Measurements from ENCODE around the gene TMEM132D. TPM values are rescaled to one million over a fixed set of nuclear protein-coding genes. Genes with fewer than 3 reads are reported as not detected.
A peak's percentile ranks its signal among the peaks of the same experiment; 100 is the strongest.
"Not testable (repeated sequence)": the region's sequence is repeated elsewhere in the genome, so short reads cannot be mapped to it uniquely, and the experiment has no call there.

The TMEM132D gene
- total RNA-seq, 2 donors from 2014 or later = not detected

DNA sequence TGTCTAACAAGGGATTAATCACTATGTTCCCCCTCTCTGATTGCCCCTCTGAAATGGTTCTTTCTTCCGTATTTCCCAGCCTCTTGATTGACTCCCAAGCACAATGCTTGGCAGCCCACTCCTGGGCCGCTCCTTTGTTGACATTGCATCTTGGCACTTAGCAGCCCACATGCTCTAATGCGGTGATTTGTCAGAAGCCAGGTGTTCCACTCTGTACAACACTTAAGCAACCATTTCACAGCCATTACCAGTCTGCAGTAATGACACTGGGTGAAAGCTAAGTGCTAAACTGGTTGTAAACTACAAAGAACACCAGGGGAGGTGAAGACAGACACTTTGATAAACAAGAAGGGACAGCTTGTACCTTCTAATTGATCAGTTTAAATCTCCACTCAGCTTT, 353.5 kb downstream of the TMEM132D start:
- no peak overlapping the region for H3K4me3 Mint-ChIP-seq
- peaks cover 5 to 23% of the 10 kb centered on the region in 2 donors for H3K27me3 Mint-ChIP-seq
- H3K9me3 Mint-ChIP-seq = peaks cover 14% of the 10 kb centered on the region
- DNase-seq (ENCODE audit: low spot score) = no peak
- H3K27ac Mint-ChIP-seq = no peak overlapping the region
- ATAC-seq = no peak
- peaks cover 0 to 5% of the 10 kb centered on the region in 2 donors for H3K4me1 Mint-ChIP-seq (ENCODE audit: low read depth in 2 of 2)
- H3K36me3 Mint-ChIP-seq = peaks cover 27% of the 10 kb centered on the region

DNA sequence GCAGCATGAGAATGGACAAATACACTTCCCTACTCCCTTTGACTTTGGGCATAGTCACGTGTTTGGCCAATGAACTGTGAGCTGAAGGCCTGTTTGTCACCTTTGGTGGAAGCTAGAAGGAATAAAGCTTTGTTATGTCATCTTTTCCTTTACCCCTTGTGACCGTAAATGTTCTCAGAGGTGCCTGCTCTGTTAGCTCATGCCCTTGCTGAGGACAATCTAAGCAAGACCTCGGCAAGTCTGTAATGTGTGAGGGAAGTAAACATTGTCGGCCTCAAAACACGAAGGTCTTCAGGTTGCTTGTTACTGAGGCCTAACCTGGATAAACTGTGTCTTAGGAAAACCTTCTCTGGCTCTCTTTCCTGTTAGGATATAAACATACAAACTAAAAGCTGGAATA, 354.2 kb downstream of the TMEM132D start:
- ATAC-seq (no peak), DNase-seq (ENCODE audit: low spot score) (no peak)
- H3K27ac Mint-ChIP-seq = no peak overlapping the region
- peaks cover 27% of the 10 kb centered on the region for H3K36me3 Mint-ChIP-seq
- H3K4me3 Mint-ChIP-seq = no peak overlapping the region
- peaks cover 0 to 5% of the 10 kb centered on the region in 2 donors for H3K4me1 Mint-ChIP-seq (ENCODE audit: low read depth in 2 of 2)
- peaks cover 5 to 23% of the 10 kb centered on the region in 2 donors for H3K27me3 Mint-ChIP-seq
- peaks cover 14% of the 10 kb centered on the region for H3K9me3 Mint-ChIP-seq

DNA sequence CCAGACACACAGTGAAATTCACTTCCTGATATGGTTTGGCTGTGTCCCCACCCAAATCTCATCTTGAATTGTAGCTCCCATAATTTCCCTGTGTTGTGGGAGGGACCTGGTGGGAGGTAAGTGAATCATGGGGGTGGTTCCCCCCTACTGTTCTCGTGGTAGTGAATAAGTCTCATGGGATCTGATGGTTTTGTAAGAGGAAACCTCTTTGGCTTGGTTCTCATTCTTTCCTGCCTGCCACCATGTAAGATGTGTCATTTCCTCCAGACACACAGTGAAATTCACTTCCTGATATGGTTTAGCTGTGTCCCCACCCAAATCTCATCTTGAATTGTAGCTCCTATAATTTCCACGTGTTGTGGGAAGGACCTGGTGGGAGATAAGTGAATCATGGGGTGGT, 354.8 kb downstream of the TMEM132D start:
- H3K27me3 Mint-ChIP-seq = peaks cover 2 to 20% of the 10 kb centered on the region in 2 donors
- not testable (repeated sequence) for DNase-seq (ENCODE audit: low spot score); H3K27ac Mint-ChIP-seq; H3K4me1 Mint-ChIP-seq (ENCODE audit: low read depth in 2 of 2); H3K4me3 Mint-ChIP-seq; ATAC-seq
- peaks cover 14% of the 10 kb centered on the region for H3K9me3 Mint-ChIP-seq
- H3K36me3 Mint-ChIP-seq = peaks cover 25% of the 10 kb centered on the region

DNA sequence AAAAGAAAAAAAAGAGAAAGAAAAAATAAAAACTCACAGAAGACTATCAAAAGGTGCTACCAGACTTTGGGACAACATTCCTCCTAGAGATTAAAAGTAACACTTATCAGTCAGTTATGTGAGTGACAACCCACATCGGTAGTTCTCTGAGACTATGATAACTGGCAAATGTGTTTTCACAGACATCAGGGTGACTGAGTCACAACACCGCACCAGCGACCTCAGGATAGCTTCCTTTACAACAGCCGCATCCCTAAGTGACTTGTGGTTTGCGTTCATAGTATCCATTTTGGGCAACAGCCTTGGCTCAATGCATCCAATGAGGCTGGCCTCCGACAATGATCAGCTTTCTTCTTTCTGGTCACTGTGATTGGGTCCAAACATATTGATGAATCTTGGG, 359.1 kb downstream of the TMEM132D start:
- peaks cover 2 to 8% of the 10 kb centered on the region in 2 donors for H3K27me3 Mint-ChIP-seq
- peaks cover 8% of the 10 kb centered on the region for H3K9me3 Mint-ChIP-seq
- H3K36me3 Mint-ChIP-seq = peaks cover 15% of the 10 kb centered on the region
- DNase-seq (ENCODE audit: low spot score) (no peak), ATAC-seq (no peak)
- H3K4me1 Mint-ChIP-seq (ENCODE audit: low read depth in 2 of 2) = peaks cover 0 to 5% of the 10 kb centered on the region in 2 donors
- no peak overlapping the region for H3K4me3 Mint-ChIP-seq
- no peak overlapping the region for H3K27ac Mint-ChIP-seq

DNA sequence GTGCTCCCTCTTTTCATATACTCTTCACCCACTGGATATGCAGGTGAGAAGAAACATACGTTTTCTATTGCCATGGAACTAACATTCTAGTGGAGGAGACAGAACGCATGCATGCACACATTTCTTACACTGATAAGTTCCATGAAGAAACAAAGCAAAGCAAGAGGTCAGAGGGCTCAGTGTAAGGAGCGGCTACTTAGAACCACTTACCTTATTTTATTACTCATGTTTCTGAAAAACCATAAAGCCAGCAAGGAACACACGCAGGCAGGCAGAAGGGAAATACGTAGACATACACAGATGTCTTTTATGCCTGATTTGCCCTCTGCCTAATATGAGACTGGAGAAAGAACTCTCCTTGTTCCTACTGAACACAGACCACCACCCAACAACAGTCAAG, 362.9 kb downstream of the TMEM132D start:
- Mint-ChIP-seq H3K27ac (no peak overlapping the region), H3K4me1 (ENCODE audit: low read depth in 2 of 2) (no peaks in the 10 kb centered on the region), H3K27me3 (peaks cover 2 to 8% of the 10 kb centered on the region in 2 donors), H3K4me3 (no peak overlapping the region), H3K36me3 (no peaks in the 10 kb centered on the region), H3K9me3 (no peaks in the 10 kb centered on the region)
- ATAC-seq (no peak), DNase-seq (ENCODE audit: low spot score) (no peak)

DNA sequence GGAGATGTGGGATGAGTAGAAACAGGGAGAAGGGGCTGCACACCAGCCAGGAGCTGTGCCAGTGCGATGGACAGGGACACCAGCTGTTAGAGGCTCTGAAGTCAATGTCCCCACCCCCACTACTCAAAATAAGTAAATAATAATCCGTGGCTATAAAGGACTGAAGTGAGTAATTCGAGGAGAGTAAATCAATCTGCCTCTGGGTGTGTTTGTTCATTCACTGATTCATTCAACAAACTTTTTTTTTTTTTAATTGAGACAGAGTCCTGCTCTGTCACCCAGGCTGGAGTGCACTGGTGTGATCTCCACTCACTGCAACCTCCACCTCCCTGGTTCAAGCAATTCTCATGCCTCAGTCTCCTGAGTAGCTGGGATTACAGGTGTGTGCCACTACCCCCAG, 363.6 kb downstream of the TMEM132D start:
- Mint-ChIP-seq H3K4me1 (ENCODE audit: low read depth in 2 of 2) (no peaks in the 10 kb centered on the region), H3K27ac (no peak overlapping the region), H3K36me3 (no peaks in the 10 kb centered on the region), H3K9me3 (no peaks in the 10 kb centered on the region), H3K4me3 (no peak overlapping the region), H3K27me3 (peaks cover 2 to 14% of the 10 kb centered on the region in 2 donors)
- DNase-seq (ENCODE audit: low spot score) (no peak), ATAC-seq (no peak)

DNA sequence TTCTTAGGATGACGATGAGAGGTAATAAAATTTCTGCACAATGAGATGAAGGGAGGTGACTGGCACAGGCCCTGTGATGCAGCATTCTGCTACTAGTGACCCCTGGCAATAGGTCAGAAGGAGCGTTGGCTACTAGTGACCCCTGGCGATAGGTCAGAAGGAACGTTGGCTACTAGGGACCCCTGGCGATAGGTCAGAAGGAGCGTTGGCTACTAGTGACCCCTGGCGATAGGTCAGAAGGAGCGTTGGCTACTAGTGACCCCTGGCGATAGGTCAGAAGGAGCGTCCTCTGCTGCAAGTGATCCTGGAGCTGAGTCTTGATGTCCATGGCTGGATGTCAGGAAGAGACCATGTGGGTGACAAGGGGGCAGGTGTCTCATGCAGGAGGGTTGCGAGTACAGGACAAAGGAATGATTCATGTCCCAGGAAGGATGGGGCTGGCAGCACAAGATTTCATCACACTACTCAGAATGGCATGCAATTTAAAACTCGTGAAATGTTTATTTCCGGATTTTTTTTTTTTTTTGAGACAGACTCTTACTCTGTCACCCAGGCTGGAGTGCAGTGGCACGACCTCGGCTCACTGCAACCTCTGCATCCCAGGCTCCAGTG, 365.0 kb downstream of the TMEM132D start:
- H3K27me3 Mint-ChIP-seq = peaks cover 2 to 20% of the 10 kb centered on the region in 2 donors
- not testable (repeated sequence) for H3K36me3 Mint-ChIP-seq
- ATAC-seq = peak in 1 of 2 donors; percentile 56

DNA sequence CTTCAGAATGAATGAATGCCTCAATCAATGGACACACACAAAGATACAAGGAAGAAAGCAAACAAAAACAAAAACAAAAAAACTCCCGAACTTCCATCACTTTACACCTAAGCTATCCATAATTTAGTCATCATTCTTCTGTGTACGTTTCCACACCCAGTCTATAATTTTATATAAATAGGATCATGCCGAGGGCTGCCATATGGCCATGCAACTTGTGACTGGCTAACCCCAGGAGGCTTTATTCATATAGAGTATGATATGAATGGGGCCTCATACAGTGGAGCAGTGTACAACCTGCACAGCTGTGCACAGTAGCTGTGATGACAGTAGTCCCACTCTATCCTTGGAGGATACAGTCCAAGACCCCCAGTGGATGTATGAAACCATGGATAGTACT, 365.7 kb downstream of the TMEM132D start:
- no peak overlapping the region for H3K4me3 Mint-ChIP-seq
- H3K9me3 Mint-ChIP-seq = no peaks in the 10 kb centered on the region
- H3K4me1 Mint-ChIP-seq (ENCODE audit: low read depth in 2 of 2) = no peaks in the 10 kb centered on the region
- no peaks in the 10 kb centered on the region for H3K36me3 Mint-ChIP-seq
- H3K27me3 Mint-ChIP-seq = peaks cover 2 to 19% of the 10 kb centered on the region in 2 donors
- ATAC-seq = no peak
- no peak for DNase-seq (ENCODE audit: low spot score)
- no peak overlapping the region for H3K27ac Mint-ChIP-seq

More for the DNA sequence above, 365.0 kb downstream of the TMEM132D start:
- H3K4me1 Mint-ChIP-seq (ENCODE audit: low read depth in 2 of 2); DNase-seq (ENCODE audit: low spot score); H3K27ac Mint-ChIP-seq; H3K4me3 Mint-ChIP-seq; H3K9me3 Mint-ChIP-seq: not testable (repeated sequence)

DNA sequence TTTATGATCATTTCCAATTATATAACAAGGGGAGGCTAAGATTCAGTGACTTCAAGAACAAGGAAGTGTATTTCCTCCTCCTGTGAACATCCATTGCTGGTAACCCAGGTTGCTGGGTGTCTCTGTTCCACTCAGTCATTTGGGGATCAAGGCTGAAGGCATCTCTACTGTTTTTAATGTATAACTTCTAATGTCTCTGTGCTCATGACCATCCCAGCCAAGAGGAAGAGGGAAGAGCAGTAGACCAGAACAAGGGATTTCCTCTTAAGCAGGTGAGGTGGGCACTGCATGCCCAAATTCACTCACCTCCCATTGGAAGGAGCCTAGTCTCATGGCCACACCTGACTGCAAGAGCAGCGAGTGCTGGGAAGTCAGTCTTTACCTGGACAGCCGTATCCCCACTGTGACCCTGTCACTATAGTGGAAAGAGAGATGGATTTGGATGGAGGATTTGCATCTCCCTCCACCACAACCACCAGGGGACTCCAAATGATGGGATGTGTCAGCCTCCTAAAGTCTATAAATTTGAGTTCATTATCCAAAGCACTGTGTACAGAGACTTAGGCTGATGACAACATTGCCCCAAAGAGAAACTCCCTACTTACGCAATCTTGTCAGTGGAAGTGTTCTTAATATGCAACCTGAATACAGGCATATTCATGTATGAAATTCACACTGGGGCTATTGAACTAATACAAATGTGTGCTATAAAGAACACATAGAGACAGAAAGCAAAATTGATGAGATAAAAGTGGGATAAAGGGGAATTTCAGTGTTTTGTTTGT, 368.7 kb downstream of the TMEM132D start:
- Mint-ChIP-seq H3K27me3 (peaks cover 4 to 20% of the 10 kb centered on the region in 2 donors), H3K4me1 (ENCODE audit: low read depth in 2 of 2) (peaks cover 0 to 3% of the 10 kb centered on the region in 2 donors), H3K9me3 (no peaks in the 10 kb centered on the region), H3K27ac (no peak overlapping the region), H3K36me3 (no peaks in the 10 kb centered on the region), H3K4me3 (no peak overlapping the region)
- ATAC-seq (no peak), DNase-seq (ENCODE audit: low spot score) (no peak)

DNA sequence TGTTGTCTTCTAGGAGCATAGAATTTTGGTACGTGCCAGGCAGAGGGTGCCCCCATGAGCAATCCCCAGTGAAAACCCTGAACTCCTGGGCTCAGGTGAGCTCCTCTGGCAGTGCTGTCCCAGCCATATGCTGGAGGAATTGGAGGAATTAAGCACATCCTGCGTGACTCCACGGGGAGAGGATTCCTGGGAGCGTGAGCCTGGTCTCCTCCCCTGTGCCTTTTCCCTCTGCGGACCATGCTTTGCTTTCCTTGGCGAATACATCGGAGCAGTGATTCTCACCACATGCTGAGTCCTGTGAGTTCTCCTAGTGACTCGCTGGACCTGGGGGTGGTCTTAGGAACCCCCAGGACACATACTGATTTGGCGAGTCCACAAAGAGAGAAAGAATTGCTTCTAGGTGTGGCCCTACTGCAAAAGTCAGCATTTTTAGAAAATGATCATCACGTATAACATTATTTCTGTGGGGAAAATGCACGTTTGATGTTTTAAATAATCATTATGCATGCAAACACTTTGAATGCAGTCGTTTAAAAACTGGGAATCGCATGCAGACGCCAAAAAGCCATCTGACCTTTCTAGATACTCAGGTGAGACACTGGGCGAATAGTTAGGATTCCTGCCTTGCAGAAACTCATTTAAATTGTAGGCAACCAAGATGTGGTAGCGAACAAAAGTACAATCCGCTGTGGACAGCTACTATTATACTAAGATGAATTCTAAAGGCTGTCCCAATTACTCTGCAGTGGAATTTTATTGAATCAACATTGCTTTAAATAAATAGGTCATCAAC, 370.9 kb downstream of the TMEM132D start:
- Mint-ChIP-seq H3K4me3 (no peak overlapping the region), H3K27ac (no peak overlapping the region), H3K9me3 (no peaks in the 10 kb centered on the region), H3K4me1 (ENCODE audit: low read depth in 2 of 2) (peaks cover 0 to 3% of the 10 kb centered on the region in 2 donors), H3K36me3 (no peaks in the 10 kb centered on the region), H3K27me3 (peaks cover 4 to 26% of the 10 kb centered on the region in 2 donors)
- DNase-seq (ENCODE audit: low spot score) (no peak), ATAC-seq (no peak)

DNA sequence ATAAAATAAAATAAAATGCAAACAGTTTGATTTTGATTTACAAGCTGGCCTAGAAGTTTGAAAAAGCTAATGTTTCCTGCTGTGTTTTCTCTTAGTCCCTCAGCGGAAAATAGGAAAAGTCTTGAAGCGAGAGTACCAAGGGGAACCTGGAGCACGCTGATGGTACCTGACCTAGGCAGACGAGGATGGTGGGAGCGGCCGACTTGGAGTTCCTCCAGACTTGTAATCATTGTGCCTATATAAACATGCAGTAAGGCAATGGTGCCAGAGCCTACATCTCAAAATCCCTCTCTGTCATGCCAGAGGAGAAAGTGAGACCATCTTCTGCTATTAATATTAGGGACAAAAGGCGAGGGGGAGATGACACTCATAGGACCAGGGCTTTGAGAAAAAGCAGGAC, 371.7 kb downstream of the TMEM132D start:
- no peak for ATAC-seq

DNA sequence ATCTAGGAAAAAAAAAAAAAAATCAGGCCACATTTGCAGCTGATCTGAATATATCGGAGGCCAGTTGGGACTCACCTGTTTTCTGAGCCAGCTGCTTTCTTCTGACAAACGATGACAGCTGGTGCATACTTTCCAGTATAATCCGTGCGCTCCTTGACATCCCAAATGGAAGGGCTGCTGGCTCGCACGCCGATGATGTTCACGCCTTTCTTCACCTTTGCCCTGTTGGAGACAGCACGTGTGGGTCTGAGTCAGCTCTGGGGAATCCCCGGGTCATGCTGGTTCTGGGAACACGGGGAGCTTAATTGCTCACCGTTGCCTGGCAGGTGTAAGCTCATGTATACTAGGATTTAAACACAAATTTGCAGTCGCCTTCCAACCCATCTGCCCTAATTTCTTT, 372.8 kb downstream of the TMEM132D start:
- Mint-ChIP-seq H3K4me1 (ENCODE audit: low read depth in 2 of 2) (peaks cover 0 to 3% of the 10 kb centered on the region in 2 donors), H3K4me3 (no peak overlapping the region), H3K9me3 (no peaks in the 10 kb centered on the region), H3K27ac (no peak overlapping the region), H3K27me3 (peaks cover 4 to 26% of the 10 kb centered on the region in 2 donors), H3K36me3 (no peaks in the 10 kb centered on the region)
- ATAC-seq = no peak
- DNase-seq (ENCODE audit: low spot score) = no peak

More for the DNA sequence above, 371.7 kb downstream of the TMEM132D start:
- peaks cover 4 to 26% of the 10 kb centered on the region in 2 donors for H3K27me3 Mint-ChIP-seq
- H3K9me3 Mint-ChIP-seq = no peaks in the 10 kb centered on the region
- no peak overlapping the region for H3K4me3 Mint-ChIP-seq
- peaks cover 0 to 3% of the 10 kb centered on the region in 2 donors for H3K4me1 Mint-ChIP-seq (ENCODE audit: low read depth in 2 of 2)
- no peak for DNase-seq (ENCODE audit: low spot score)
- no peaks in the 10 kb centered on the region for H3K36me3 Mint-ChIP-seq
- no peak overlapping the region for H3K27ac Mint-ChIP-seq

DNA sequence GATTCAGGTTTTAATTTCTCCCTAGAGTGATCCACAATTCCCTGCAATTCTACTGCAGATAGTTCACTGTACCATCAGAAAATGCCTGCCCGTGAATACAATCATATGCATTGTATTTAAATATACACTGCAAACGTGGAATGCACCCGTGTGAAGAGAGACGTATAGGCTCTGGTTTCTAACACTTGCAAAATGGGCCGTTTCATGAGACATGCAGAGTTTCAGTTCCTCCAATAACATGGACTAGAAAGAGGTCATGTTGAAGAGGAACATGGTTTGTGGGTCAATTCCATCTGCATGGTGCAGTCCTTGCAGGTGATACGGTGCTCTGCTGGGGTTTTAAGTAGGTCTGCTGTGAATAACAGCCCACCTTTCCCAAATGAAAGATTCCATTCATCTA, 373.3 kb downstream of the TMEM132D start:
- H3K9me3 Mint-ChIP-seq = no peaks in the 10 kb centered on the region
- no peaks in the 10 kb centered on the region for H3K36me3 Mint-ChIP-seq
- H3K4me3 Mint-ChIP-seq = no peak overlapping the region
- peaks cover 0 to 3% of the 10 kb centered on the region in 2 donors for H3K4me1 Mint-ChIP-seq (ENCODE audit: low read depth in 2 of 2)
- H3K27ac Mint-ChIP-seq = no peak overlapping the region
- DNase-seq (ENCODE audit: low spot score) (no peak), ATAC-seq (no peak)
- H3K27me3 Mint-ChIP-seq = peaks cover 4 to 22% of the 10 kb centered on the region in 2 donors

DNA sequence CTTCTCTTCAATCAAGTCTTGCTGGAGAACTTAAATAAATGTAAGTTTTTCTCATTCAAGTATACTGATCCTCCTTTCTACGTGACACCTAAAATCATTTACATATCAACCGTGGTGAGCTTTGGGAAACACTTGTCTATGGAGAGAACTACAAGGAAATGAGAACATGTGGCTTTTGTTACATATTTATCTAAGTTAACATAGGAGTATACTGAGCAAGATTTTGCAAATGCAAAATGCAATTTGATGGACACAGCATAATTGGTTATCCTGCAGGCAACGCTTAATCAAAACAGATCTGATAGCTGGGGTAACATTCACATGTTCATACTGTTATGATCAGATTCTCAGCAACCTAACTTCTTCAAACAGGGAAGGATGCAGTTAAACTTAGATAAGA, 376.3 kb downstream of the TMEM132D start:
- no peak for DNase-seq (ENCODE audit: low spot score)
- no peaks in the 10 kb centered on the region for H3K36me3 Mint-ChIP-seq
- H3K4me1 Mint-ChIP-seq (ENCODE audit: low read depth in 2 of 2) = peaks cover 0 to 3% of the 10 kb centered on the region in 2 donors
- no peak overlapping the region for H3K27ac Mint-ChIP-seq
- no peak overlapping the region for H3K4me3 Mint-ChIP-seq
- no peaks in the 10 kb centered on the region for H3K9me3 Mint-ChIP-seq
- H3K27me3 Mint-ChIP-seq = peaks cover 4 to 13% of the 10 kb centered on the region in 2 donors
- no peak for ATAC-seq

Measured in natural killer cell treated with Interleukin-12 subunit alpha and Interleukin-12 subunit beta and Interleukin-15 and Interleukin-18, amount 100 ng/mL, for 72 hours (primary cell).